Heart right ventricle (tissue), 16 donors: ENCODE results near the gene PLEKHG2. TPM values are rescaled to one million over a fixed set of nuclear protein-coding genes. Genes with fewer than 3 reads are reported as not detected.

Source experiments
- ATAC-seq, 8 donors: fragments of 200-7000 bp; cut with Tn5 transposase; one replicate each; pipeline ENCODE4 v1.9.1; 2020; ENCODE audit warnings: mild to moderate bottlenecking in 8 of 8, moderate library complexity in 8 of 8, moderate number of reproducible peaks in 1 of 8
- DNase-seq, 2 donors: peaks; one replicate each; pipeline ENCODE4 v3.0.0-alpha.2; 2020
- H3K27ac ChIP-seq, 10 donors: fragments of 200-600 bp; sonication (generic) in 2 of 10; one replicate each; pipeline versions ENCODE4 v1.5.0 to v1.8.0; 2020 to 2022; ENCODE audit warnings: mild to moderate bottlenecking in 3 of 10
- H3K27me3 ChIP-seq, 7 donors: fragments of 200-600 bp; one replicate each; pipeline ENCODE4 v1.8.0; 2021 to 2022; ENCODE audit warnings: mild to moderate bottlenecking in 2 of 7
- H3K36me3 ChIP-seq, 9 donors: fragments of 200-600 bp; sonication (generic) in 1 of 9; one replicate each; pipeline versions ENCODE4 v1.5.0 to v1.8.0; 2020 to 2022; ENCODE audit warnings: mild to moderate bottlenecking in 2 of 9
- H3K4me1 ChIP-seq, 9 donors: fragments of 200-600 bp; sonication (generic) in 1 of 9; one replicate each; pipeline versions ENCODE4 v1.5.0 to v1.8.0; 2020 to 2022; ENCODE audit warnings: mild to moderate bottlenecking in 4 of 9
- H3K4me3 ChIP-seq, 10 donors: fragments of 200-600 bp; sonication (generic) in 2 of 10; one replicate each; pipeline versions ENCODE4 v1.5.0 to v1.8.0; 2020 to 2022; ENCODE audit warnings: mild to moderate bottlenecking in 7 of 10, moderate library complexity in 2 of 10
- H3K9me3 ChIP-seq, 11 donors: fragments of 200-600 bp in 10 of 11; sonication (generic) in 2 of 11; one replicate each; pipeline versions ENCODE4 v1.5.0 to v1.8.0; 2013 to 2022; ENCODE audit warnings: mild to moderate bottlenecking in 2 of 11, control low read depth in 1 of 11, moderate library complexity in 1 of 11
- CTCF ChIP-seq, 9 donors: fragments of 200-600 bp; sonication (generic) in 2 of 9; IDR thresholded peaks; one replicate each; pipeline versions ENCODE4 v1.5.0 to v1.8.0; 2021 to 2022; ENCODE audit warnings: antibody characterized with exemption in 9 of 9, mild to moderate bottlenecking in 5 of 9, moderate library complexity in 1 of 9
- WGBS, 2 donors: extraction: QIAGEN DNeasy Blood & Tissue Kit; methylation state at CpG; one replicate each; pipeline ENCODE4 v1.1.7; 2013; ENCODE audit warnings: inconsistent platforms in 1 of 2; 5-methylcytosine and 5-hydroxymethylcytosine counted together
- intact Hi-C, 10 donors: fragments of 100-400 bp; cut with DNase I; formaldehyde crosslinking; loops; one replicate each; pipeline versions ENCODE4 v1.11.1 to v1.14.2; 2022
- polyA plus RNA-seq, 2 donors: library from polyadenylated mRNA; stranded (reverse); fragments of 200-250 nt; gene quantifications; one replicate each; pipeline ENCODE4 v1.2.3, GENCODE V29; 2013
- total RNA-seq, 10 donors: library from RNA; stranded (reverse); fragmentation: NEBNext Ultra II Directional in 3 of 10; extraction: Animal tissue kit (Norgen Biotek cat#: 25700) in 3 of 10; gene quantifications; one replicate each; pipeline versions ENCODE4 v1.2.1 to v1.2.4, GENCODE V29; 2021 to 2023
- donor health status: Arrhythmogenic right ventricular cardiomyopathy.
- donor health status: ischemic (EF 13 %, LVEDD 7.1; RV severe dilation, severe dysfunction).
- donor health status: healthy with polysubstance abuse.
- donor health status: DM: no; HTN: yes; CAD: no.
- donor health status: DM: no; HTN: no; CAD: no.
- donor health status: ischemic (EF 25% LVEDD 6.9; RV normal size, moderate dysfunction).
- donor health status: ischemic (EF 25% LVEDD 5.7; RV mildly dilated, moderate dysfunction).
- donor health status: healthy.
- donor health status: DM: yes; HTN: yes; CAD: no.
- donor health status: Ischemic cardiomyopathy.
- donor health status: ischemic (EF 35%, LVEDD 5.7; RV mildly dilated, moderate dysfunction).
- donor health status: nonischemic (EF 11% LVEDD 7.7; RV severe dilation, severe dysfunction).
- donor health status: DM: yes; HTN: yes; CAD: no.
- donor health status: PGD.
- donor health status: ischemic (EF 29% LVEDD 5.4; RV normal size, mild dysfunction).
- donor health status: nonischemic (EF 23%, LVEDD 6.1; RV moderate dilation, normal function).

Gene PLEKHG2
- total and polyA plus RNA-seq, 12 donors: 6.9 to 23.1 (median 15.1) TPM

GRCh38 chr19:39423258-39424086, 11.0 kb downstream of the PLEKHG2 start:
- DNase-seq (peak in 1 of 2 donors; percentile 9), ATAC-seq (no peak)
- Histone ChIP-seq H3K4me1 (peaks cover 1 to 12% (median 9%) of the 10 kb centered on the region in 9 donors), H3K36me3 (peaks cover 0 to 71% (median 0%) of the 10 kb centered on the region in 9 donors), H3K27ac (no peak overlapping the region), H3K9me3 (no peaks in the 10 kb centered on the region), H3K27me3 (no peaks in the 10 kb centered on the region), H3K4me3 (no peak overlapping the region)
- intact Hi-C loops: no loop called here
- no peak for TF ChIP-seq CTCF (IDR thresholded peaks at IDR 0.05)
- 85 to 88% methylated on average over 35 of the region's 35 CpGs for WGBS, 2 donors

GRCh38 chr19:39424934-39425333, 12.5 kb downstream of the PLEKHG2 start:
- no peaks in the 10 kb centered on the region for H3K27me3 ChIP-seq
- TF ChIP-seq CTCF (IDR thresholded peaks at IDR 0.05): no peak
- no peak for ATAC-seq
- 80 to 81% methylated on average over 16 of the region's 16 CpGs for WGBS, 2 donors
- H3K36me3 ChIP-seq: peaks cover 0 to 56% (median 0%) of the 10 kb centered on the region in 9 donors
- no peaks in the 10 kb centered on the region for H3K9me3 ChIP-seq
- H3K27ac ChIP-seq: no peak overlapping the region
- H3K4me1 ChIP-seq: peaks cover 10 to 22% (median 18%) of the 10 kb centered on the region in 9 donors
- intact Hi-C loops: no loop called here
- DNase-seq: no peak
- no peak overlapping the region for H3K4me3 ChIP-seq

- Histone ChIP-seq H3K27ac (no peak overlapping the region), H3K36me3 (peaks cover 0 to 48% (median 0%) of the 10 kb centered on the region in 9 donors), H3K27me3 (no peaks in the 10 kb centered on the region), H3K4me3 (no peak overlapping the region), H3K9me3 (no peaks in the 10 kb centered on the region), H3K4me1 (peaks cover 10 to 26% (median 19%) of the 10 kb centered on the region in 9 donors)
- intact Hi-C loops: no loop called here
- DNase-seq (no peak), ATAC-seq (no peak)
- 88 to 93% methylated on average over 7 of the region's 7 CpGs for WGBS, 2 donors
- no peak for TF ChIP-seq CTCF (IDR thresholded peaks at IDR 0.05)
These were observed 13.3 kb downstream of the PLEKHG2 start for GRCh38 chr19:39425744-39426143.

GRCh38 chr19:39426170-39426569, 13.7 kb downstream of the PLEKHG2 start:
- ATAC-seq (no peak), DNase-seq (no peak)
- Histone ChIP-seq H3K9me3 (no peaks in the 10 kb centered on the region), H3K36me3 (peaks cover 0 to 44% (median 0%) of the 10 kb centered on the region in 9 donors), H3K4me3 (no peak overlapping the region), H3K27ac (no peak overlapping the region), H3K27me3 (no peaks in the 10 kb centered on the region), H3K4me1 (peaks cover 10 to 30% (median 19%) of the 10 kb centered on the region in 9 donors)
- 61% methylated on average over 5 of the region's 5 CpGs for WGBS, 2 donors
- TF ChIP-seq CTCF (IDR thresholded peaks at IDR 0.05): no peak
- intact Hi-C loops: no loop called here
